DND-41 (cell line): ENCODE results near the gene IAH1.

Experiments
- CTCF ChIP-seq: IDR thresholded peaks from 2 replicates; pipeline ENCODE4 v1.5.1; 2012; ENCODE audit warnings: borderline replicate concordance, low read length, moderate library complexity, mild to moderate bottlenecking; ENCODE audit not compliant: poor library complexity, severe bottlenecking; ENCODE audit errors: extremely low read depth
- EZH2 ChIP-seq: IDR thresholded peaks from 3 replicates; pipeline ENCODE4 v1.6.1; 2012; ENCODE audit warnings: borderline replicate concordance, low read depth, mild to moderate bottlenecking, moderate library complexity, low read length, inconsistent platforms; ENCODE audit not compliant: severe bottlenecking

- no peak for TF ChIP-seq CTCF
- TF ChIP-seq EZH2, result no peak
These were observed 34.6 kb downstream of the IAH1 start for GRCh38 chr2:9508931-9509330.
